ENCODE results near the gene TEX101.

- TF ChIP-seq POLR2A (IDR thresholded peaks at IDR 0.05) (no peak), CTCF (IDR thresholded peaks at IDR 0.05) (no peak)
Observed at GRCh38 chr19:43420954-43421353, 6.3 kb downstream of the TEX101 start.

Data from vagina (tissue), 2 donors.